Stimulated activated CD8-positive, alpha-beta memory T cell treated with anti-CD3 and anti-CD28 coated beads, Interleukin-12 subunit alpha, Interleukin-12 subunit beta, amount 100 ng/mL, for 24 hours (primary cell): Measurements from ENCODE around the gene ZFAND3.

ENCODE experiments used
- DNase-seq: peaks from one replicate; pipeline ENCODE4 v3.0.0-alpha.2; 2020; ENCODE audit errors: extremely low read depth

ZFAND3 gene

GRCh38 chr6:38169221-38169976, 349.9 kb downstream of the ZFAND3 start:
- DNase-seq = no peak

- no peak for DNase-seq
Measured at GRCh38 chr6:38169977-38170526, 350.5 kb downstream of the ZFAND3 start.

- no peak for DNase-seq
Measured at GRCh38 chr6:38170666-38171355, 351.3 kb downstream of the ZFAND3 start.

- DNase-seq = no peak
Measured at GRCh38 chr6:38171997-38172738, 352.6 kb downstream of the ZFAND3 start.

- DNase-seq = no peak
Measured at GRCh38 chr6:38172739-38173410, 353.3 kb downstream of the ZFAND3 start.

GRCh38 chr6:38173909-38174308, 354.4 kb downstream of the ZFAND3 start:
- no peak for DNase-seq

- DNase-seq = no peak
Measured at GRCh38 chr6:38174315-38174714, 354.8 kb downstream of the ZFAND3 start.

GRCh38 chr6:38174806-38175495, 355.4 kb downstream of the ZFAND3 start:
- no peak for DNase-seq

GRCh38 chr6:38175786-38176185, 356.3 kb downstream of the ZFAND3 start:
- no peak for DNase-seq

GRCh38 chr6:38176797-38177751, 357.5 kb downstream of the ZFAND3 start:
- DNase-seq = no peak

- DNase-seq = no peak
Measured at GRCh38 chr6:38177882-38178583, 358.5 kb downstream of the ZFAND3 start.

- DNase-seq = no peak
Measured at GRCh38 chr6:38178584-38178886, 359.0 kb downstream of the ZFAND3 start.

GRCh38 chr6:38179300-38179699, 359.8 kb downstream of the ZFAND3 start:
- no peak for DNase-seq

GRCh38 chr6:38179794-38180430, 360.4 kb downstream of the ZFAND3 start:
- no peak for DNase-seq

GRCh38 chr6:38180586-38180985, 361.1 kb downstream of the ZFAND3 start:
- no peak for DNase-seq

- DNase-seq = no peak
Measured at GRCh38 chr6:38182426-38182825, 362.9 kb downstream of the ZFAND3 start.

- no peak for DNase-seq
Measured at GRCh38 chr6:38183856-38184584, 364.5 kb downstream of the ZFAND3 start.

GRCh38 chr6:38184585-38185080, 365.1 kb downstream of the ZFAND3 start:
- no peak for DNase-seq
